Measurements from ENCODE around the gene STIMATE. TPM values are rescaled to one million over a fixed set of nuclear protein-coding genes. Genes with fewer than 3 reads are reported as not detected.
A peak's percentile ranks its signal among the peaks of the same experiment; 100 is the strongest.

STIMATE gene
- total and polyA plus RNA-seq, 9 of the 15 experiments (the other 6 are each of a cell fraction or from before 2014, with no cell fraction given): 0.14 to 7.7 (median 4.9) TPM

DNA sequence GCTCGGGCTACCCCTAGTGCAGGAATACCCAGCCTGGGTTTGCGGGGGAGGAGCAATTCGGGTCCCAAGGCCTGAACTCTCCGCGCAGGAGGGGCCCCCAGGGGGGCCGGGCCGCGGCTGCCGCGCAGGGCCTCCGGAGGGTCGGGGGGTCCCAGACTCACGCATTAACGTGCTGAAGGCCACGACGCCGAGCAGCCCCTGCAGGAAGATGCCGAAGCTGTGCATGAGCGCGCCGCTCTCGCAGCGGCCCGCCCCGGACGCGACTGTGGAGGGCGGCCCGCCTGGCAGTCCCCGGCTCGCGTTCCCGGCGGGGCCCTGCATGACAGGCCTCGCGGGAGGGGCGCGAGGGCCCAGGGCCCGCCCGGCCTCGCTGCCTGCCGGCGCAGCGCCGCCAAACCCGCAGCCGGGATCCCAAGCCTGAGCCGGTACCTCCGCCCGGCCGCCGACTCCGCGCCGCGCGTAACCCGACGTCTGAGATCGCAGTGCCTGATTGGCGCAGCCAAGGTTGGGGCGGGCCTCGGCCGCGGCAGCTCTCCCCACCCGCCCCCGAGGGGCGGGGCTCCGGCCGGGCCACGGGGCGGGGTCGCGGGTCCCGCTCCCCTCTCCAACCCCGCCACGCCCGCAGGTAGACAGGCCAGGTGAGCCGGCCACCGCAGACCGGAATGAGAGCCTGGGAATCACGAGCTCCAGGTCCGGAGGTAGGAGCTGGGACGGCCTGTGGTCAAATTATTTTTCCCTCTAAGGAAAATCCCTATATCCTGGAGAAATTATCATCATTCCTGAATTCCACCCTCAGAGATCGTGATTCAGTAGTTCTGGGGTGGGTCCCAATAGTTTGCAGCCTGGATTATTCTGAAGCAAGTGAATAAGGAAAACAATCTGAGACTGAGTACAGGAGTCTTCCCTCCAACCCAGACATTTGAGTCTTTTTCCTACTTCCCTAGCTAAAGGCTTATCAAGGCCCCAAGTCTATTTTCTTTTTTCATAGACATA, at the start of gene STIMATE (continued):
- TF ChIP-seq ZNF583 (CRISPR knock-in tag; IDR thresholded peaks at IDR 0.05): no peak
- TF ChIP-seq, protein P1, sequence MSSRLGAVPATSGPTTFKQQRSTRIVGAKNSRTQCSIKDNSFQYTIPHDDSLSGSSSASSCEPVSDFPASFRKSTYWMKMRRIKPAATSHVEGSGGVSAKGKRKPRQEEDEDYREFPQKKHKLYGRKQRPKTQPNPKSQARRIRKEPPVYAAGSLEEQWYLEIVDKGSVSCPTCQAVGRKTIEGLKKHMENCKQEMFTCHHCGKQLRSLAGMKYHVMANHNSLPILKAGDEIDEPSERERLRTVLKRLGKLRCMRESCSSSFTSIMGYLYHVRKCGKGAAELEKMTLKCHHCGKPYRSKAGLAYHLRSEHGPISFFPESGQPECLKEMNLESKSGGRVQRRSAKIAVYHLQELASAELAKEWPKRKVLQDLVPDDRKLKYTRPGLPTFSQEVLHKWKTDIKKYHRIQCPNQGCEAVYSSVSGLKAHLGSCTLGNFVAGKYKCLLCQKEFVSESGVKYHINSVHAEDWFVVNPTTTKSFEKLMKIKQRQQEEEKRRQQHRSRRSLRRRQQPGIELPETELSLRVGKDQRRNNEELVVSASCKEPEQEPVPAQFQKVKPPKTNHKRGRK (tag; IDR thresholded peaks at IDR 0.05): no peak
- TF ChIP-seq SRF (CRISPR knock-in tag; IDR thresholded peaks at IDR 0.05): no peak
- no peak for TF ChIP-seq NFIC (IDR thresholded peaks at IDR 0.05)
- TF ChIP-seq SAFB (IDR thresholded peaks at IDR 0.05; ENCODE audit: borderline replicate concordance, low read depth, low read length): no peak
- TF ChIP-seq, protein P2, sequence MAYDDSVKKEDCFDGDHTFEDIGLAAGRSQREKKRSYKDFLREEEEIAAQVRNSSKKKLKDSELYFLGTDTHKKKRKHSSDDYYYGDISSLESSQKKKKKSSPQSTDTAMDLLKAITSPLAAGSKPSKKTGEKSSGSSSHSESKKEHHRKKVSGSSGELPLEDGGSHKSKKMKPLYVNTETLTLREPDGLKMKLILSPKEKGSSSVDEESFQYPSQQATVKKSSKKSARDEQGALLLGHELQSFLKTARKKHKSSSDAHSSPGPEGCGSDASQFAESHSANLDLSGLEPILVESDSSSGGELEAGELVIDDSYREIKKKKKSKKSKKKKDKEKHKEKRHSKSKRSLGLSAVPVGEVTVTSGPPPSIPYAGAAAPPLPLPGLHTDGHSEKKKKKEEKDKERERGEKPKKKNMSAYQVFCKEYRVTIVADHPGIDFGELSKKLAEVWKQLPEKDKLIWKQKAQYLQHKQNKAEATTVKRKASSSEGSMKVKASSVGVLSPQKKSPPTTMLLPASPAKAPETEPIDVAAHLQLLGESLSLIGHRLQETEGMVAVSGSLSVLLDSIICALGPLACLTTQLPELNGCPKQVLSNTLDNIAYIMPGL (CRISPR knock-in tag; IDR thresholded peaks at IDR 0.05): no peak
- peak; percentile 70; the same call in 1 of the 2 replicates for TF ChIP-seq ZBTB7A (IDR thresholded peaks at IDR 0.05; ENCODE audit: borderline replicate concordance, control insufficient read depth, low read depth, low read length)
- TF ChIP-seq ZNF318 (IDR thresholded peaks at IDR 0.05; ENCODE audit: borderline replicate concordance in 1 of 2, low read depth in 1 of 2): no peak
- TF ChIP-seq PTTG1 (tag; IDR thresholded peaks at IDR 0.05; ENCODE audit: low read depth): no peak
- TF ChIP-seq GMEB1 (CRISPR knock-in tag; IDR thresholded peaks at IDR 0.05): peak; percentile 84
- TF ChIP-seq HMGN3 (IDR thresholded peaks at IDR 0.05; ENCODE audit: borderline replicate concordance, extremely low read depth, insufficient read length, low read depth, low read length): peak; percentile 53
- TF ChIP-seq RB1 (IDR thresholded peaks at IDR 0.05; ENCODE audit: low read depth): peak; percentile 37; the same call in 1 of the 2 replicates

Data from K562 (cell line).